Measurements from ENCODE around the gene MORC4. TPM values are rescaled to one million over a fixed set of nuclear protein-coding genes. Genes with fewer than 3 reads are reported as not detected.
"Not testable (repeated sequence)": the region's sequence is repeated elsewhere in the genome, so short reads cannot be mapped to it uniquely, and the experiment has no call there.

The MORC4 gene
- 7.0 and 7.8 TPM in 2 replicates for total RNA-seq (2014; rRNA removed; shearing (Covaris generic))

DNA sequence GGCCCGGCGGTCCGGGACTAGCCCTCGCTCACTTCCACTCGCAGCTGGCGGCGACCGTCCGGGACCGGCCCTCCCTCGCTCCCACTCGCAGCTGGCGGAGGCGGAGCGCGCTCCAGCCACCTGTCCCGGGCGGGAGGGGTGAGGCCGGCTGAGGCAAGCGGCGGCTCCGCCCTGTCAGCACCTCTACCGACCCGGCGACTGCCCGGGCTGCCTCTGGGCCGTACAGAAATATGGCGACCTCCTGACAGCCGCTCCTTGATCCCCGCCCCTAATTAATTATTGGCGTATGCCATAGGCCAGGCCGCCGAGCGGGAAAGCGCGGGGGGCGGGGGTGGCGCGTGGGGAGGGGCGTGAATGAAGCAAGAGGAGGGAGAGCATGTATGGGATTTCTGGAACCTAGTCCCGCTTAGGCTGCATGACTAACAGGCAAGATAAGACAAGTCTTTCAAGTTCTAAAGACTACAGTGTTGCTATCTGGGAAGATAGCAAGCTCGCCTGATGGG, at the start of gene MORC4:
TSS of gene MORC4 (minus strand) at position 200 of the 503 bp plus-strand sequence. CDS start 243 bp downstream, outside the sequence.
- in situ Hi-C loops (cut with HindIII; ENCODE audit: low sequenced_read_pairs): no loop called here
- peak; percentile 82 for DNase-seq (ENCODE audit: low spot score)

DNA sequence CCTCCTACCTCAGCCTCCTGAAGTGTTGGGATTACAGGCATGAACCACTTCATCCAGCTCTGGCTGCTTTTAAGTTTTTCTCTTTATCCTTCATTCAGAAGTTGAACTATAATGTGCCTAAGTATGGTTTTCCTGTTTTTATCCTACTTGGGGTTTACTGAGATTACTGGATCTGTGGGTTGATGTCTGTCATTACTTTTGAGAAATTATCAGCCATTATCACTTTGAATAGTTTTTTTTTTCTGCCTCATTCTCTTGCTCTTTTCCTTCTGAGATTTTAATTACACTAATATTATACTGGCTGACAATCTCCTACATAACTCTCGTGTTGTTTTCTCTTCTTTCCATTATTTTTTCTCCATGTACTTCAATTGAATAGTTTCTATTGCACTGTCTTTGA, 47.6 kb upstream of the MORC4 start:
- in situ Hi-C loops (cut with HindIII; ENCODE audit: low sequenced_read_pairs): no loop called here
- no peak for DNase-seq (ENCODE audit: low spot score)

DNA sequence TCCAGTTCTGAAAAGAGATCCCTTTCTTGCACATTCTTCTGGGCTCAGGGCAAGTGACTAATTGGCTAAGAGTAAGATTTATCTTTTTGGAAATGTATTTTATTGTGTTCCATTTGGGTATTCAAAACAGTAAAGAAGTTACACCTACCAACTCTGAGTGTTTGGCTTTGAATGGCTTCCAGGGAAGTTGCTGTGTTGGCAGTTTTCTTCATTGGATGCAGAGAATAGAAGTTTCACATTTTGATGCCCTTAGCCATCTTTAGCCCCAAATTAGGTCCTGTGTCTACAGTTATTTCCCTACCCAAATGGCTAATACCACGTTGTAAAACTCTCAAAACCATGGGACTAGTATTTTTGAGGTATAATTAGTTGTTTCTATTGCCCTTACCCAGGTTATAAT, 29.7 kb upstream of the MORC4 start:
- in situ Hi-C loops (cut with HindIII; ENCODE audit: low sequenced_read_pairs): no loop called here

DNA sequence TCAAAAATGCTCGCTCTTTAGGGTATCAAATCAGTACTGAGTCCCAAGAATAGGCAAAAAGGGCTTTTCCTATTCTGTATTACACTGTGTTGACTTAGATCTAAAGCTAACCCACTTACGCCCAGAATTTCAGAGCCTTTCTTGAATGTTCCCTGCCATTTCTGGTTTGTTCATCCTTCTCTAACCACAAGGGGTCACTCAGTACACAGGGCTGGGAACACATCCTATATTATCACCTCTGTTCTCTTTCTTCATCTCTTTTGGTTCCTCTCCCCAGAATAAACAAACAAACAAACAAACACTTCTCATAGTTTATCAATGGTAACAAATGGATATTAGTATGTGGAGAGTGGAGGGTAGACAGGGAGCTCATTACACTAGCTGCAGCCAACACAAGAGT, 25.5 kb upstream of the MORC4 start:
- in situ Hi-C loops (cut with HindIII; ENCODE audit: low sequenced_read_pairs): no loop called here
- peak; percentile 41 for DNase-seq (ENCODE audit: low spot score)

More for the DNA sequence above, 29.7 kb upstream of the MORC4 start:
- DNase-seq (ENCODE audit: low spot score): no peak

DNA sequence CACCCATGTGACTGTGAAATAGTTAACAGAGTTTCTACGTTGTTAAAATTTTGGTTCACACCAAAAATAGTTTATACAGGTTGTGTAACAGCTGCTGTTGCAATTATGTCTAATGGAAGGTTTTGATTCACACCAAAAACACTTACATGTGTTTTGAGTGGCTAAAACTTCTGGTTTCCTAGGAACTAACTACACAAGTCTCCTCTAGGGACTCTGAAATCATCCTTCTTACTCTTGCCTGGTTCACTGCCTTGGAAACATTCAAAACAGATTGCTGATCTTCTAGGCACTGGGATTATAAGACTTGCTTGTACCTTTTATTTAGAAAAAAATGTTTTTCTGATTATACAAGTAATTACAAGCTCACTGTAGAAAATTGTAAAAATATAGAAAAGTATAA, 14.9 kb upstream of the MORC4 start:
- DNase-seq (ENCODE audit: low spot score): no peak
- in situ Hi-C loops (cut with HindIII; ENCODE audit: low sequenced_read_pairs): no loop called here

DNA sequence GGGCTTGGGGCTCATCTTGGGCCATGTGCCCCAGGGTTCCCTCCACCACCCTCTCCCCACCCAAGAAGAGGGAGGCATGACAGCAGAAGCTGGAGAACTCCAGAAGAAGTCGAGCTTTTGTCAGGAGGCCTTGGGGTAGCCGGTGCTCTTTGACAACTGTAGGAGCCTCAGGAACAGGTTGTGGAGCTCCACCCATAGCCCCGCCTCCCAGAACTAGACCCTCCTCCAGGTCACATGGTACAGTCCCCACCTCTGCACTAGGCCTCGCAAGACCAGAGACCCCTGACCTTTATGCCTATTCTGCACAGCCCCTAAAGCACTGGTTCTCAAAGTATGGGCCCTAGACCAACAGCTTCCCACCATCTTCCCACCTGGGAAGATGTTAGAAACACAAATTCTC, 8.0 kb upstream of the MORC4 start:
- in situ Hi-C loops (cut with HindIII; ENCODE audit: low sequenced_read_pairs): no loop called here
- DNase-seq (ENCODE audit: low spot score): no peak

DNA sequence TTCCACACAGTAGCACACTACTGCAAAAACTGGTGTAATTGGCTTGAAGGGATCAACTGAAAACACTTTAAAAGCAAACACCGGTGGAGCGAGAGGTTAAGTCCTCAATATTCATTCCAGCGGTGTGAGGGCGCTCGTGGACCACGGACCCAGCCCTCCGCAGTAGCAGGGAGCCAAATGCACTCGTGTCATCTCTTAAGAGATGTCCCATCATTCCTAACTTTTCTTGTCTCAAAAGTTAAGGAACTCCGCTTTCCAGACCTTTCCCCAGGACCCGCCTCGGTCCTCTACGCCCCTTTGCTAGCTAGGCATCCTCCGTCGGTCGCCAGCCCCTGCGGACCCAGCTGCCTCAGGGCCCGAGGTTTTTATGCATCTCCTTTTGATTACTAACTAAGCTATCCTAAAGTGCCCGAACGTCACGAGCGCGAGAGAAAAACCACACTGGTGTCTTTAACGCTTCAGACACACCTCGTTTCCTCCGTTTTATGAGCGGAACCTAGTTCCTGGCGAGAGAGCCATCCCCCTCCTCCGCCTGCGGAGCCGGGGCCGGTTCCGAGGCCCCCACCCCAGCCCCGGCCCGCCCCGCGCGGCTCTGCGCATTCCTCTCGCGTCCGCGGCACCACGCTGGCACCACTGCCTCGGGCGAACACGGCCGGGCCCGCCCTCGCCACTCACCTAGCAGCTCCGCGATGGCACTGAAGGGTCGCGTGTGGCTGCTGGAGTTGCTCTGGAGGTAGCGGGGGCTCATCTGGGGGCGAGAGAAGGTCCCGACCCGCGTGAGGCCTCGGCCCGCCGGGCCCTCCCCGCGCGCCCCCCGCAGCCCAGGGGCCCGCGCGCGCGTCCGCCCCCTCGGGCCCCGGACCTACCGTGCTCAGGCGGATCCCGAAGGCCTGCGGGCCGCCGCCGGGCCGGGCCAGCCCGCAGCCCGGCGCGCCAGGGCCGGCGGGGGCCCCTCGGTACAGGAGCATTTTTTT, 723 bp downstream of the MORC4 start:
- peak; percentile 63 for DNase-seq (ENCODE audit: low spot score)
- in situ Hi-C loops (cut with HindIII; ENCODE audit: low sequenced_read_pairs): no loop called here

DNA sequence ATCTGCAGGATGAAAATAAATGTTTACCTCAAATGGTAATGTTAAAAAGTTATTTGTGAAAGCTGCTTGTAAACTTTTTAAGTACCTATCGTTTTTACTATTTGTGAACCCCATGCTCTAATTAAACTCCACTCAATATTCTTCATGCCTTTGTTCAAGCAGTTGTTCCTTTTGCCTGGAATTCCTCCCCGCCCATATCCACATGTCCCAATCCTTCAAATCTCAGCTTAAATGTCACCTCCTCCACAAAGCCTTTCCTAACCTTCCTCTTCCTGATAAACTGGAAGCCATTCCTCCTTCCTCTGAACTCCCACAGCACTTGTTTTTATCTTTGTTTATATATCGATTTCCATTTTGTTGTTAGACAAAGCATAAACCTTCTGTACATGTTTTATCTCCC, 2.4 kb downstream of the MORC4 start:
- no peak for DNase-seq (ENCODE audit: low spot score)
- in situ Hi-C loops (cut with HindIII; ENCODE audit: low sequenced_read_pairs): no loop called here

DNA sequence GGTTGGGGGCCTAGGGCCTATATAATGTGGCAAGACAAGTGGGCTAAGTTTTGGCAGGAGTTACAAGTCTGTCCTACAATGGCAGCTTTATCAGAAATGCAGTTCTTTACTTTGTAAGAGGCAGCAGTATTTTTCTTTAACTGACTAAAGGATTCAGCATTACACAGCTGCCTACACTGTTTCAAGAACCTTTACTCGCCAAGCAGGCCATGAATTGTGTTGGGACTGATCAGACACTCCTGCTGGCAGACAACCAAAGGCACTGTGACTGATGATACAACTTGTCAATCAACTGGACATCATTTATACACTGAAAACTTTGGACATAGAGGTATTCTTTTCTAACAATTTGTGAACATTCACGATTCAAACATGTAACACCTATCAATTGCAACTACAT, 4.3 kb downstream of the MORC4 start:
- in situ Hi-C loops (cut with HindIII; ENCODE audit: low sequenced_read_pairs): no loop called here
- no peak for DNase-seq (ENCODE audit: low spot score)

DNA sequence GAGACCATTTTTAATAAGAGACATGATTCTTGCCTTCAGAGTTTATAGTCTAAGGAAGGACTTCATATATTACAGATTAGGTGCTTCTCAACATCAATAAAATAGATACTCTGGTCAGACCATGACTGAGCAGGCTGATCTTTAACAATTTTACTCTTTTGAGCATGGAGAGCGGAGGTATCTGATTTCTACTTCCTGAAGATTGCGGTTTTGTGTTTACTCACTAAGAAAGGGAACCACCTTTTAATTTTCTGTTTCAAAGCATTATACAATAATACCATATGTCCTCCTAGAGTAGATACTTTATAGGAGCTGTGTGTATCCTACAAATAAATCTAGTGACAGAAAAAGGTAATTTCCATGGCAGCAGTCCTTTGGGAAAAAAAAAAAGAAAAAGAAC, 12.5 kb downstream of the MORC4 start:
- in situ Hi-C loops (cut with HindIII; ENCODE audit: low sequenced_read_pairs): no loop called here
- no peak for DNase-seq (ENCODE audit: low spot score)

DNA sequence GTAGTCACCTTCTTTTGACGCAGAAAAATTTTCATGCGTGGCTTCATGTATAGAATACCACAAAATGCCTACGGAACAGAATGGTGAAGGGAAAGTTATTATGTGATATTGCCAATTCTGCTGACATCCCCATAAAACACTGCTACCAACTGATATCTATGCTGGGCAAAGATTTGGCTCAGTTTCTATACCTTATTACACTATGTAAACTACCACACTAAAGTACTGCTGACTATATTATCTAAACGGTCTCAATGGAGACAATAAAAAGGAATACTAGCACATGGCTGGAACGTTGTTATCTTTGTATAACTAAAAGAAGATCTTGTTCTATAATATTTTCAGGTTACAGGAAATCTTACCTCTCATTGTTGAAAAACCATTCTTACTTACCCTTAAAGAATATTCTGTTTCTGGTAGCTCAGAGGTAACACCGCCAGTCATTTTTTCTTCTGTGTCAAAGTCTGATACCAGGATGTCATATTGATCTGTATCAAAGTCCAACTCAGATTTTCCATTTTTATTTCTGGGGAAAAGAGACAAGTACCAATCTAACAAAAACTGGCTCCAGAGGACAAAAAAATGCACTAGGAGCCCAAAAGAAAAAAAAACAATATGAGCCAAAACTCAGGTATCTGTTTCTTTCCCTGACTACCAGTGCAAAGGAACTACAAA, 18.9 kb downstream of the MORC4 start:
- no peak for DNase-seq (ENCODE audit: low spot score)
- in situ Hi-C loops (cut with HindIII; ENCODE audit: low sequenced_read_pairs): no loop called here

DNA sequence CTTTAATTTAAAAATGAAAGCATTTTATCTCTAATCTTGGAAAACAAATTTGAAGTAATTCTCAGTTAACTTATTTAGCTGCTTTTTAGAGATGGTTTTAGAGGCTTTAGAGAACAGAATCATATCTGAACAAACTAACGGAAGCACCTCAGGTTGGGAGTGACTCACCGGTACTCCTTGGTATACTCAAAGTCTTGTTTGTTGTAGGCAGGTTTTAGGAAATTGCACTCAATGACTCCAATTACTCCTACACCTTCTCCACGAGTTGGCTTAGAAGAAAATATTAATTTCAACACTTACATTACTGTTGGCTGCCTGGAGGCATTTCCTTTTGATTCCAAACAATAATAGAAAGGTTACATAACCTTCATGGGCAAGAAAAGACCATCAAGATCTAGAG, 23.6 kb downstream of the MORC4 start:
- in situ Hi-C loops (cut with HindIII; ENCODE audit: low sequenced_read_pairs): no loop called here
- DNase-seq (ENCODE audit: low spot score): no peak

DNA sequence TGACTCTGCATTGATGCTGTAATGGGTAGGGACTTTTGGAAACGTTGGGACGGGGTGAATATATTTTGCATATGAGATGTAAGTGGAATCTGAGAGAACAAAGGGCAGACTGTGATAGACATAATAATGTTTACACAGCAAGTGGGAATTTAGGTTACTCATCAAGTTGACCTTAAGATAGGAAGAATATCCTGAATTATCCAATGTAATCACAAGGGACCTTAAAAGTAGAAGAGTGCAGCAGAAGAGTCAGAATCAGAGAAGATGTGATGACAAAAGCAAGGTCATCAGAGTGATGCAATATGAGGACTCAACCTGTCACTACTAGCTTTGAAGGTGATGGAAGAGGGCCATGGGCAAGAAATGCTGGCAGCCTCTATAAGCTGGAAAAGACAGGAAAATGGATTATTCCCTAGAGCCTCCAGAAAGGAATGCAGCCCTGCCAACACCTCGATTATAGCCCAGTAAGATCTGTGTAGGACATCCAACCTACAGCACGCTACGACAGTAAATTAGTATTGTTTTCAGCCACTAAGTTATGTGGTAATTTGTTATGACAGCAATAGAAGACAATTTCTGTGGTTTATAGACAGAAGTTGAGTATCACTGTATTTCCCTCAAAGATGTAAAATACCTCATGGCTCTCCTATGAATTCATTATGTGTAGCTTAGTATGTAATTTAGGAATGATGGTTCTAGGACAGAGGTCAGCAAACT, 26.4 kb downstream of the MORC4 start:
- no peak for DNase-seq (ENCODE audit: low spot score)

DNA sequence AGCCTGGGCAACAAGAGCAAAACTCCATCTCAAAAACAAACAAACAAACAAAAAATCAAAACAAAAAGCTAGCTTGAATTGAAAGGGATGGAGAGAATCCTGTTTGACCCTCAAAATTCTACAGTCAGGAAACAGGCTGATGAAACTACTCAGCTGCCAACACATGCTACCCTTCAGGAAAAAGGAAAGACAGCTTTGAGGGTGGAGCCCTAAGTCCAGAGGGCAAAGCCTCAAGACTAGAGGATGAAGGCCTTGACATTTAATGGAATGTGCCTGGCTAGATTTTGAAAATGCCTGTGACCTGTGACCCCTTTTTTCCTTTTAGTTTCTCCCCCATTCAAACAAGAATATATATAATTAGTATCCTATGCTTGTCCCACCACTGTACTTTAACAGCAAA, 27.1 kb downstream of the MORC4 start:
- no peak for DNase-seq (ENCODE audit: low spot score)
- in situ Hi-C loops (cut with HindIII; ENCODE audit: low sequenced_read_pairs): no loop called here

More for the DNA sequence above, 26.4 kb downstream of the MORC4 start:
- in situ Hi-C loops (cut with HindIII; ENCODE audit: low sequenced_read_pairs): no loop called here

DNA sequence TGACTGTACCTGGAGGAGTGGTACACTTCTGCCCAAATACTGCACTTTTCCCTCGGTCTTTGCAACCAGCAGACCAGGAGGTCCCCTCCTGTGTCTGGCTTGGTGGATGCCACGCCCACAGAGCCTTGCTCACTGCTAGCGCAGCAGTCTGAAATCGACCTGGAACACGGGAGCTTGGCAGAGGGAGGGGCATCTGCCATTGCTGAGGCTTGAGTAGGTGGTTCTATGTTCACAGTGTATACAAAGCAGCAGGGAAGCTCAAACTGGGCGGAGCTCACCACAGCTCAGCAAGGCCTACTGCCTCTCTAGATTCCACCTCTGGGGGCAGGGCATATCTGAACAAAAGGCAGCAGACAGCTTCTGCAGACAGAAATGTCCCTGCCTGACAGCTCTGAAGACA, 33.5 kb downstream of the MORC4 start:
- not testable (repeated sequence) for DNase-seq (ENCODE audit: low spot score)

DNA sequence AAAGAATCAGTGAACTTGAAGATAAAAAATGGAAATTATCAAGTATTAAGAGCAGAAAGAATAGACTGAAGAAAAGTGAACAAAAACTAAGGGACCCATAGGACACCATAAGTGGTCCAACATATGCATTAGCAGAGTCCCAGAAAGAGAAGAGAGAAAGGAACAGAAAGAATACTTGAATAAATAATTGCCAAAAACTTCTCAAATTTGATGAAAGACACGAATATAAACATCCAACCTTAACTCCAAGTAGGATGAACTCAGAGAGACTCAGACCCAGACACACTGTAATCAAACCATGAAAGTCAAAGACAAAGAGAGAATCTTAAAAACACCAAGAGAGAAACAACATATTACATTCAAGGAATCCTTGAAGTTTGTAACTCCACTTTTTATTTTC, 35.7 kb downstream of the MORC4 start:
- no peak for DNase-seq (ENCODE audit: low spot score)
- in situ Hi-C loops (cut with HindIII; ENCODE audit: low sequenced_read_pairs): no loop called here

More for the DNA sequence above, 33.5 kb downstream of the MORC4 start:
- in situ Hi-C loops (cut with HindIII; ENCODE audit: low sequenced_read_pairs): not testable (repeated sequence)

DNA sequence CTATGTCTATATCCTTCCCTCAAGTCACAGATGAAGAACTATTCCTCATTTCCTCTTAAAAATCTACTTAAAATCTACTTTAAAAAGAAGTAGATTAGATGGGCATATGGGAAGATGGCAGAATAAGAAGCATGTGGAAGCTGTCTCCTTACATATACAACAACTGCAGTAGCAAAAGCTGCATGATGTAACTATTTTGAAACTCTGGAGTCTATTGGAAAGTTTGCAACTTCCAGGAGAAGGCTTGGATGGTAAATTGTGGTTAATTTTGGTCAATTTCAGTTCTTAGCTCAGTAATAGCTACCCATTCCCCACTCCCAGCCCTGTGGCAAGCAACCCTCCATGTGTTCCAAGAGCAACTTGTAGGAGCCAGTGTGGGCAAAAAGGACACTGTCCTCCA, 36.9 kb downstream of the MORC4 start:
- no peak for DNase-seq (ENCODE audit: low spot score)
- in situ Hi-C loops (cut with HindIII; ENCODE audit: low sequenced_read_pairs): no loop called here

DNA sequence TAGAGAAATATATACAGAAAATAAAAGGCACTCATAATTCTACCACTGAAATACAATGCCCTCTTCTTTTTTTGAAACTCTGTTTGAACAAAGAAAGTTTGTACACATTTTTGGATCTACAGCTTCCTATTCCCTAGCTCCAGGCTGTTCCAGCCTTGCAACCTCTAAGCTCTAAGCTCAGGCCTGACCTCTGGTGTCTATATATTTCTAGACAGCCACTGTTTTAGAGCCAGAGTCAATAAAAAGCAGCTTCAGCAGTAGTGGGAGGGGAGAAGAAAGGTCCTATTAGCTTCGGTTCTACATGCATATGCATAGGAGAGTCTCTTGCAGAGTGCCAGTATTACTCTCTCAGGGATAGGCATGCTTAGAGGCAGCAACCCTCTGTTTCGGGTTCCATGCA, 40.1 kb downstream of the MORC4 start:
- no peak for DNase-seq (ENCODE audit: low spot score)
- in situ Hi-C loops (cut with HindIII; ENCODE audit: low sequenced_read_pairs): no loop called here

DNA sequence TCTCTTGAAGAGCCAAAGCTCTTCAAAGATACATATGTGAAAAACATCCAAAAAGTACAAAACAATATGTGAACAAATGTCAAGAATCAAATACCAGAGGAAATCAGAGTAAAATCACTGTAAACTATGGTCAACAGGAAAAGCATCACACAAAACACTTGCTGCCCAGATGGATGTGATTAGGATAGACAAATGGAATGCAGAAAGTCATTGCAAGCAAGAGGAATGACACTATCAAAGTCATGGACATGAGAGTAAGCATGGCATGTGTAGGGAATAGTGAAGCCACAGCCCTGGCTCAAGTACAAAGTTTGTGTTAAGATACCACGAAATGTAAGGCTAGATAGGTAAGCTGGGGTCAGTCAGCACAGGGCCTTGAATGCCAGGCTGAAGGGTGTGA, 42.2 kb downstream of the MORC4 start:
- DNase-seq (ENCODE audit: low spot score): no peak
- in situ Hi-C loops (cut with HindIII; ENCODE audit: low sequenced_read_pairs): no loop called here

Measured in G401 (cell line).